DND-41 (cell line): ENCODE data around the gene CASS4.

Experiments
- EZH2 ChIP-seq: IDR thresholded peaks from 3 replicates; pipeline ENCODE4 v1.6.1; 2012; ENCODE audit warnings: borderline replicate concordance, low read depth, mild to moderate bottlenecking, moderate library complexity, low read length, inconsistent platforms; ENCODE audit not compliant: severe bottlenecking
- TF ChIP-seq, protein P1 (sequence below): IDR thresholded peaks from 2 replicates; pipeline ENCODE4 v1.5.1; 2012; ENCODE audit warnings: borderline replicate concordance, low read length, moderate library complexity, mild to moderate bottlenecking; ENCODE audit not compliant: poor library complexity, severe bottlenecking; ENCODE audit errors: extremely low read depth

DNA sequence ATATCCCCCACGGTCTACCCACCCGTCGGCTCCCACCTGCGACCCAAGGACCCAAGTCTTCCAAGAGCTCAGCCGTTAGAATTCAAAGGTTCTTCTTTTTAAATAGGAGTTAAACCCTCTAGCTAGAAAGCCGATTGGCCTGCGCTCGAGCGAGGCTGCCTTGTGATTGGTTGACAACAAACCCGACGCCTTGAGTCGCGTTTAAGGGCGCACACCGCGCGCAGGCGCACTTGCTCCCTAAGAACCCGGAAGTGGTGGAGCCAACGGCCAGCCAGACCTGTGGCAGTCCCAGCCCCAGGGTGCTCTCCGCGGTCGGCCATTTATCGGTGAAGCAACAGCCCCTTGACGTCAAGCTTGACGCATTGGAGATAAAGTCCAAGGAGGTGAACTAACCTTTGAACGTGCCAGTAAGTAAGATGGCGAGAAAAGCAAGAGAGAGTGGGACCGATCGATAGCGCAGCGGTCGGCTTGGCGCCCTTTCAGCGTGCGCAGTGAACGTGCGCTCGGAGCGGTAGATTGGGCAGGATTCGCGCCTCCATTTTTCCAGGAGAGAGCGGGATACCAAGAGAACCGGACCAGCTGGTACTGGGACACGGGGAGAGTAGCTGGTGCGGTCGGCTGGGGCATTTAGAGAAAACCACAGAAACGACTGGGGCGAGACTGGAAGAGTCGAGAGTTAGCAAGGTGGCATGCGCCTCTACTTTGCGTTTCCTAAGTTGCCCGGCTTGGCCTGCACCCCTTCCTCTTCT is 19.8 kb upstream of the CASS4 start, which contains the start of the genes AURKA and CSTF1:
- TF ChIP-seq, protein P1, sequence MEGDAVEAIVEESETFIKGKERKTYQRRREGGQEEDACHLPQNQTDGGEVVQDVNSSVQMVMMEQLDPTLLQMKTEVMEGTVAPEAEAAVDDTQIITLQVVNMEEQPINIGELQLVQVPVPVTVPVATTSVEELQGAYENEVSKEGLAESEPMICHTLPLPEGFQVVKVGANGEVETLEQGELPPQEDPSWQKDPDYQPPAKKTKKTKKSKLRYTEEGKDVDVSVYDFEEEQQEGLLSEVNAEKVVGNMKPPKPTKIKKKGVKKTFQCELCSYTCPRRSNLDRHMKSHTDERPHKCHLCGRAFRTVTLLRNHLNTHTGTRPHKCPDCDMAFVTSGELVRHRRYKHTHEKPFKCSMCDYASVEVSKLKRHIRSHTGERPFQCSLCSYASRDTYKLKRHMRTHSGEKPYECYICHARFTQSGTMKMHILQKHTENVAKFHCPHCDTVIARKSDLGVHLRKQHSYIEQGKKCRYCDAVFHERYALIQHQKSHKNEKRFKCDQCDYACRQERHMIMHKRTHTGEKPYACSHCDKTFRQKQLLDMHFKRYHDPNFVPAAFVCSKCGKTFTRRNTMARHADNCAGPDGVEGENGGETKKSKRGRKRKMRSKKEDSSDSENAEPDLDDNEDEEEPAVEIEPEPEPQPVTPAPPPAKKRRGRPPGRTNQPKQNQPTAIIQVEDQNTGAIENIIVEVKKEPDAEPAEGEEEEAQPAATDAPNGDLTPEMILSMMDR, result no peak
- TF ChIP-seq EZH2, result no peak
